ENCODE measurements around the gene CALY. TPM values are rescaled to one million over a fixed set of nuclear protein-coding genes. Genes with fewer than 3 reads are reported as not detected.

CALY gene
- polyA plus RNA-seq, 3 donors, result 0.20 to 0.25 (median 0.24) TPM

Other genes starting within 250 kb of the CALY start
- 1 to 10 TPM; 1.3 to 2.4 (median 1.9) TPM for gene ADGRA1, start 249.0 kb downstream of the CALY start, polyA plus RNA-seq (ENCODE audit: insufficient read length in 3 of 3)
- 10 to 100 TPM in 2 of 3 donors, 1 to 10 TPM in 1; 7.0 to 10.3 (median 10.1) TPM for gene KNDC1, start 176.7 kb downstream of the CALY start, polyA plus RNA-seq (ENCODE audit: insufficient read length in 3 of 3)
- gene UTF1, start 106.7 kb downstream of the CALY start, polyA plus RNA-seq (ENCODE audit: insufficient read length in 3 of 3), result under 1 TPM in 2 of 3 donors, not detected in 1; 0.11 to 0.19 TPM
- under 1 TPM; 0.14 to 0.27 (median 0.25) TPM for gene VENTX, start 99.0 kb downstream of the CALY start, polyA plus RNA-seq (ENCODE audit: insufficient read length in 3 of 3)
- 1 to 10 TPM; 2.2 to 5.0 (median 4.0) TPM for gene ADAM8, start 60.0 kb downstream of the CALY start, polyA plus RNA-seq (ENCODE audit: insufficient read length in 3 of 3)
- 10 to 100 TPM; 59.0 to 75.5 (median 74.7) TPM for gene TUBGCP2, start 28.0 kb downstream of the CALY start, polyA plus RNA-seq (ENCODE audit: insufficient read length in 3 of 3)
- gene ZNF511, start 28.0 kb downstream of the CALY start, polyA plus RNA-seq (ENCODE audit: insufficient read length in 3 of 3), result 10 to 100 TPM; 33.1 to 52.8 (median 40.8) TPM
- gene PRAP1, start 10.5 kb upstream of the CALY start, polyA plus RNA-seq (ENCODE audit: insufficient read length in 3 of 3), result 1 to 10 TPM; 5.9 to 6.5 (median 6.4) TPM
- gene FUOM, start 21.1 kb upstream of the CALY start, polyA plus RNA-seq (ENCODE audit: insufficient read length in 3 of 3), result 10 to 100 TPM; 20.8 to 25.1 (median 24.3) TPM
- 100 to 1,000 TPM; 143 to 155 (median 153) TPM for gene ECHS1, start 36.5 kb upstream of the CALY start, polyA plus RNA-seq (ENCODE audit: insufficient read length in 3 of 3)
- 1 to 10 TPM; 6.7 to 8.4 (median 6.7) TPM for gene PAOX, start 42.4 kb upstream of the CALY start, polyA plus RNA-seq (ENCODE audit: insufficient read length in 3 of 3)
- 10 to 100 TPM; 65.7 to 92.6 (median 90.0) TPM for gene MTG1, start 57.3 kb upstream of the CALY start, polyA plus RNA-seq (ENCODE audit: insufficient read length in 3 of 3)
- 1 to 10 TPM; 4.6 to 6.7 (median 6.1) TPM for gene SPRN, start 87.7 kb upstream of the CALY start, polyA plus RNA-seq (ENCODE audit: insufficient read length in 3 of 3)
- gene SCART1, start 117.0 kb upstream of the CALY start, polyA plus RNA-seq (ENCODE audit: insufficient read length in 3 of 3), result 1 to 10 TPM; 1.6 to 4.9 (median 3.5) TPM
- gene CYP2E1, start 190.5 kb upstream of the CALY start, polyA plus RNA-seq (ENCODE audit: insufficient read length in 3 of 3), result 1 to 10 TPM; 1.3 to 2.4 (median 2.4) TPM
- gene SYCE1, start 228.7 kb upstream of the CALY start, polyA plus RNA-seq (ENCODE audit: insufficient read length in 3 of 3), result under 1 TPM; 0.30 to 0.34 (median 0.34) TPM

Data from renal pelvis (tissue), 3 donors.